ENCODE results near the gene PDCD11. TPM values are rescaled to one million over a fixed set of nuclear protein-coding genes. Genes with fewer than 3 reads are reported as not detected.

Gene PDCD11
- total and polyA plus RNA-seq, 2 of the 8 experiments (the other 6 are each of a cell fraction or from before 2014, with no cell fraction given) = 18.1 to 79.1 TPM

- TF ChIP-seq RAD21 (IDR thresholded peaks at IDR 0.05 in 1 of 2, conservative IDR thresholded peaks at IDR 0.05 in 1 of 2; ENCODE audit: low read depth in 2 of 2, low read length in 2 of 2) = 0 out of 4 replicates have a peak, but pooled peaks of 1 of the 2 experiments have one; percentile 7
- no peak for TF ChIP-seq GTF2F1 (IDR thresholded peaks at IDR 0.05; ENCODE audit: borderline replicate concordance, low read depth, low read length)
- TF ChIP-seq SIX5 (IDR thresholded peaks at IDR 0.05; ENCODE audit: low read depth, low read length) = no peak
- TF ChIP-seq NRF1 (IDR thresholded peaks at IDR 0.05; ENCODE audit: low read depth, low read length) = no peak
- TF ChIP-seq USF2 (IDR thresholded peaks at IDR 0.05; ENCODE audit: low read length) = no peak
- peak; percentile 15 for TF ChIP-seq EZH2 (IDR thresholded peaks at IDR 0.05; ENCODE audit: low read depth, low read length, severe bottlenecking)
- TF ChIP-seq TBP (IDR thresholded peaks at IDR 0.05; ENCODE audit: low read depth, low read length) = no peak
- TF ChIP-seq SP1 (IDR thresholded peaks at IDR 0.05; ENCODE audit: low read depth, low read length) = 0 out of 2 replicates have a peak, but pooled peaks have one; percentile 26
These were observed 55.5 kb downstream of the PDCD11 start, which contains the start of gene CALHM2 (continued) for GRCh38 chr10:103451831-103452505.
